H1 (cell line): ENCODE measurements around the gene MTARC2. TPM values are rescaled to one million over a fixed set of nuclear protein-coding genes. Genes with fewer than 3 reads are reported as not detected.

ENCODE experiments used
- CTCF ChIP-seq, 3 experiments: IDR thresholded peaks; 1 replicate in 2 of 3; 2 replicates in 1 of 3; pipeline versions ENCODE4 v1.5.1 to v1.6.1; 2011; ENCODE audit warnings: low read length in 3 of 3, mild to moderate bottlenecking in 3 of 3, inconsistent platforms in 2 of 3, low read depth in 1 of 3, moderate library complexity in 1 of 3; ENCODE audit not compliant: insufficient read depth in 1 of 3; ENCODE audit errors: control extremely low read depth in 1 of 3
- SP1 ChIP-seq: IDR thresholded peaks from 2 replicates; pipeline ENCODE4 v1.6.1; 2011; ENCODE audit warnings: low read depth, low read length
- polyA plus RNA-seq, 7 experiments: library from polyadenylated mRNA; depleted of rRNA in 3 of 7; stranded (reverse) in 5 of 7; unstranded in 2 of 7; fragments of >200 nt in 5 of 7; fragments of 200-250 nt in 2 of 7; gene quantifications; 1 replicate in 5 of 7; 2 replicates in 1 of 7; 4 replicates in 1 of 7; pipeline versions ENCODE4 v1.2.1 to v1.2.3, GENCODE V29; 2011 to 2013; ENCODE audit warnings: missing spikeins in 2 of 7, mixed read lengths in 2 of 7
- total RNA-seq: library from RNA; stranded (reverse); fragmentation: NEBNext Ultra II Directional; extraction: Animal tissue kit (Norgen Biotek cat#: 25700); gene quantifications from 2 replicates; pipeline ENCODE4 v1.2.1, GENCODE V29; 2021

The MTARC2 gene
- total and polyA plus RNA-seq, 2 of the 8 experiments (the other 6 are each of a cell fraction or from before 2014, with no cell fraction given), result 7.2 to 7.9 TPM

GRCh38 chr1:220769205-220769604 lies 21.1 kb downstream of the MTARC2 start (continued):
- TF ChIP-seq CTCF (IDR thresholded peaks at IDR 0.05; ENCODE audit: control extremely low read depth in 1 of 3, insufficient read depth in 1 of 3, low read depth in 1 of 3, low read length in 3 of 3), result no peak
- no peak for TF ChIP-seq SP1
